LoVo (cell line): ENCODE data around the gene AFP.

ENCODE experiments used
- DNase-seq: peaks from one replicate; pipeline ENCODE4 v3.0.0-alpha.2; 2016; ENCODE audit warnings: low spot score

AFP gene

GRCh38 chr4:73438582-73439215, 2.7 kb downstream of the AFP start:
- no peak for DNase-seq

- DNase-seq, result no peak
Measured at GRCh38 chr4:73439445-73439844, 3.4 kb downstream of the AFP start.

DNA sequence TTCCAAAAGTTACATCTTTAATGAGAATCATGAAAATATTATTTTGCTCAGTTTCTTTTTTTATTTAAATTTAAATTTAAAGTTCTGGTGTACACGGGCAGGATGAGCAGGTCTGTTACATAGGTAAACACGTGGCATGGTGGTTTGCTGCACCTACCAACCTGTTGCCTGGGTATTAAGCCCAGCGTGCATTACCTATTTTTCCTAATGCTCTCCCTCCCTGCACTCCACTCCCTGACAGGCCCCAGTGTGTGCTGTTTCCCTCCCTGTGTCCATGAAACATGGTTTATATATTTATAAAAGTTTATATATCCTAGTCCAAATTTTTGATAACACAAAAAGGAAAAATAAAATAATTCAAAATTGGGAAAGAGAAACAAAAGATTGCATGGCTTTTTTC, 4.0 kb downstream of the AFP start:
- no peak for DNase-seq

DNA sequence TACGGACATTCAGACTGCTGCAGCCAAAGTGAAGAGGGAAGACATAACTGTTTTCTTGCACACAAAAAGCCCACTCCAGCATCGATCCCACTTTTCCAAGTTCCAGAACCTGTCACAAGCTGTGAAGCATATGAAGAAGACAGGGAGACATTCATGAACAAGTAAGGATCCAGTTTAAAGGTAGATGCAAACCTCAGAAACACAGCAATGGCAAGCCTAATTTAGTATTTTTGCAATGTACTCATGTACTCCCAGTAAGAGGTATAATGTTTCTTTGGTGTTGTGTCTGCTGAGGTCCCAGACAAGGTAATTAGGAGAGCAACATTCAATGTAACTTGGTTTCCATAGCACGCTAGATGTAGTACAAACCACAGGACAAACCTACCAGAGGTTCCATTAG, 4.6 kb downstream of the AFP start:
- no peak for DNase-seq

GRCh38 chr4:73442275-73442674, 6.3 kb downstream of the AFP start:
- no peak for DNase-seq

DNA sequence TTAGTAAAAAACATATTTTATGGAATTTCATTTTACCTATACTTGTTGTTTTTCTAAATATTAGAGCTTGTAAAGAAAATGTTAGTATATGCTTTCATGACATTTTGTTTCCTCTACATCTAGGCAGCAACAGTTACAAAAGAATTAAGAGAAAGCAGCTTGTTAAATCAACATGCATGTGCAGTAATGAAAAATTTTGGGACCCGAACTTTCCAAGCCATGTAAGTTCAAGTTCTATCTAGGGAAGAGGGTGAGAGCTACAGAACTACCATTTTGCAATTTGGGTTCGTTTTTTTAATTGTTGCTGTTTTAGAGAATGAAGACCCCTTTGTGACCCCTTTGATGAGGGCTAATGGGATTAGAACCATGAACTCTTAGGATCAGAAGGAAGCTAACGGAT, 7.2 kb downstream of the AFP start:
- no peak for DNase-seq

GRCh38 chr4:73445383-73446335, 9.6 kb downstream of the AFP start:
- no peak for DNase-seq

DNA sequence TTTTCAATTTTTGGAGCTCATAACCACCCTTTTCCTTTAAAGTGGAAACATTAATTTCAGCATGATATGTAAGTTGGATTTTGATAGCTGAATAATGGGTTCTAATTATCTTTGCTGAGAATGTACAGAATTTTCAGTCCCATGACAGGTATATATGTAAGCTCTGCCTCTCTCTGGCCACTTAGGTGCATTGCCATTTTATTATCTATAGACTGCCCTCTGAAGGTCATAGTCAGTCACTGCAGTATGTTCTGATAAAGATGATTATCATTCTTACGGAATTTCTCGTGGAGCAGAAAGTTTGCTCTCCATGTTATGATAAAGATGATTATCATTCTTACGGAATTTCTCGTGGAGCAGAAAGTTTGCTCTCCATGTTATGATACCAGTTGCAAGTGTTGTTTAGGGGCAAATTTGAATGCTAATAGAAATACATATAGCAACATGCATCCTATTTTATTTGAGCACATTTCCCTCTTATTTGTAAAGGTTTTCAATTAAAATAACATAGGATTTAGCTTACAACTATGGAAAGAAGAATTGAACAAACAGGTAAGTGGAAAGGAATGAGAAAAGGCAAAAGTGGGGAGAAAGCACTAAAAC, 10.4 kb downstream of the AFP start:
- peak; percentile 76 for DNase-seq

GRCh38 chr4:73447671-73448070, 11.7 kb downstream of the AFP start:
- no peak for DNase-seq

GRCh38 chr4:73448448-73449203, 12.6 kb downstream of the AFP start:
- no peak for DNase-seq

GRCh38 chr4:73450398-73451004, 14.5 kb downstream of the AFP start:
- no peak for DNase-seq

- no peak for DNase-seq
Measured at GRCh38 chr4:73451404-73451803, 15.4 kb downstream of the AFP start.

GRCh38 chr4:73451981-73452747, 16.1 kb downstream of the AFP start:
- DNase-seq, result no peak

DNA sequence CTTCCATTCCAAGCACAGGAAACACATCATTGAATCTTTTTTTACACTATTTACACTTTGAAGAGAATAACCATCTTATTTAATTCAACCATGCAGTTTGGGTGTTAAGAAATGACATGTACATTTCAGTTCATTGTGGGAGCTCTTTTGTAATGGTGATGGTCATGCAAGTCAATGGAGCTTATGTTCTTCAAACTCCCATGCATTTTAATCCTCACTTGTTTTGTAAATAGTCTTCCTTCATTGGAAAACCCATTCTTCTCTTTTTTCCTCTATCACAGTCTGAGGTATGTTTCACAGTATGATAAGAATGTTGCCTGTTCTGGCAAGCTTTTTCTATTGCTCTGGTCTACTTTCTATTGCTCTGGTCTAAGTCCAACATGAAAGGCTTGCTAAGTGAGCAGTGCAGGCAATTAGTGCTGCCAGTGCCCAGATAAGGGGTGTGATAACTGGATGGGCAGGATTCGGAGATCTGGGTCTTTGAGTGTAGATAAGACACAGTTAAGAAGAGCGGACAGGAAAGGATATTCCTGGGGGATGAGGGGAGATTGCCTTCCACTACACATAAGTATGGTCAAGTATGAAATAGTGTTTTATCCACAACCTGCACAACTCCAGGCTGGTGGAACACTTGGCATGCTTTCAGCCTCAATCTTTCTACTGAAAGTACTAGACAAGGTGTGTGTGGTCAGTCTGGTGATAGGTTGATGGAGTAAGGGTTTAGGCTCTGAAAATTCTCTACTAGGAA, 17.1 kb downstream of the AFP start:
- no peak for DNase-seq

GRCh38 chr4:73453701-73454005, 17.6 kb downstream of the AFP start:
- no peak for DNase-seq

DNA sequence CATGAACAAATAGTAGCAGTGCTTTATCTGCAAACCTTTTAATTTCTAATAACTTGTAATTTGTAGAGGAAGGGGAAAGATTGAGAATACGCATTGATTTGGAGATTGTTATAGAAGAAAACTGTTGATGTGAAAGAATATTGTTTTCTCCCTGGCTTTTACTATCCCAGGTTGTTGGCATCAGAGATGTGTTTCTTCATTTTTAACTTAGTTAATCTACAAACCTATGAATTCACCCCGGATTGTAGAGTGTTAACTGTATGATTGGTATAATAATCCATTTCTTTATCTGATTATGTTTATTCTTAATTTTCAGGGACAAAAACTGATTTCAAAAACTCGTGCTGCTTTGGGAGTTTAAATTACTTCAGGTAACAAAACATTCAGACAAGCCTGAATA, 18.9 kb downstream of the AFP start:
- DNase-seq, result no peak

GRCh38 chr4:73456177-73457022, 20.4 kb downstream of the AFP start:
- no peak for DNase-seq

DNA sequence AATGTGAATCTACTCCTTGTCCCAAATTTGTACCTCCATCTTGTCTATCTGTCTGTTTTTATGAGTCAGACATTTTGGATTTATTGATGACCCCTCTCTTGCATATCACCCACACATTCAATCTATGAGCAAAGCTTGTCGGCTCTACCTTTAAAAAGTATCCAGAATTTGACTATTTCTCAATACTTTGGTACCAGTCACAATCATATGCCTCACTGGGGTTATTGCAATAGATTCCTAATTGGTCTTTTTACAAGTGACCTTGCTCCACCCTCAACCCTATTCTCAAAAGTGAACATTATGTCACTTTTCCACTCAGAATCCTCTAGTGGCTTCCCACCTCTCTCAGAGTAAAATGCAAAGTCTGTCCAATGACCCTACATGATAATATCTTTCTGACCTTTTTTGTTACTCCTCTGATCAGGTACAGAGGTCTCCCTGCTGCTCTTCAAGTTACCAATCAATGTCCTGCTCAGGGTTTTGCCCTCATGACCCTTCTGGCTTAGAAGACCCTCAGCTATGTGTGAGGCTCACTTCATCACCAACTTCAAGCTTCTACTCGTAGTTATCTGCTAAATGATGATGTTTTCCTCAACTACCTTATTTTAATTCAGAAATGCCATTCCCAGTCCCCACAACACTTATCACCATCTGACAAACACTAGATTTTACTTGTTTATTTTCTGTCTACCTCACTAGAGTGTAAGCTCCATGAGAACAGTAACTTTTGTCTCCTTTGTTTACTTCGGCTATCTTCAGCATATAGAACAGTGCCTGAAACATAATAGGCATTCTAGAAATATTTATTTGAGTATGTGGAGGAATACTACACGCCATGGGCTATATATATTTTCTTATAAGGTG, 22.4 kb downstream of the AFP start:
- DNase-seq, result no peak

- DNase-seq, result no peak
Measured at GRCh38 chr4:73459048-73459421, 23.0 kb downstream of the AFP start.
